HG03520 (cell line): ENCODE measurements around the gene PRR15L.

Experiments
- ATAC-seq: cut with Tn5 transposase; IDR thresholded peaks from one replicate; pipeline ENCODE4 v1.9.1; 2021; ENCODE audit warnings: mild to moderate bottlenecking, moderate library complexity; ENCODE audit not compliant: unreplicated experiment

The PRR15L gene

DNA sequence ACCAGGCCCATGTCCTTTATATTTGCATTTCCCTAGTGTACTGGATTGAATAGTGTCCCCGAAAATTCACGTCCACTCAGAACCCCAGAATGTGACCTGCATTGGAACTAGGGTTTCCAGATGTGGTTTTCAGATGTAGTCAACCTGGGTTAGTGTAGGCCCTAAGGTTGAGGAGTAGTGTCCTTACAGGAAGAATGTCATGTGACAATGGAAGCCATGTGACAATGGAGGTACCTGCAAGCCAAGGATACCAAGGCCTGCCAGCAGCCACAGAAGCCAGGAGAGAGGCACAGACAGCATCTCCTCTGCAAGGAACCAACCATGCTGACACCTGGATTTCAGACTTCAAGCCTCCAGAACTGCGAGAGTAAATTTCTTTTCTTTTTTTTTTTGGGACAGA lies 5.2 kb upstream of the PRR15L start:
- no peak for ATAC-seq

DNA sequence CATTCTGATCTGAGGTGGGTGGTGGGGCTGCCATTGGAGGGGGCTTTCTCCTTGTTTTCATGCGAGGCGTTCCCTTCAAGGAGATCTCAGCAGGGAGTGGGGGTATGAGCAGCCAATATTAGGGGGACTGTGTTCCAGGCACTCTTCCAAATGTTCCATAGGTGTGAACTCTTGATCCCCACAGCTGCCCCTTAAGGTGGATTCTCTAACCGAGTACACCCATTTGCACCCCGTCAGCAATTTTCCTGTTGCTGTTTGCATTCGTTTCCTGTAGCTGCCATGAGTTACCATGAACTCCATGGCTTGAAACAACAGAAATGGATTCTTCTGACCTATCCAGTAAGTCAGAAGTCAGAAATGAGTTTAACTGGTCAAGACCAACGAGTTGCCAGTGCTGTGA lies 3.7 kb upstream of the PRR15L start:
- ATAC-seq: no peak

DNA sequence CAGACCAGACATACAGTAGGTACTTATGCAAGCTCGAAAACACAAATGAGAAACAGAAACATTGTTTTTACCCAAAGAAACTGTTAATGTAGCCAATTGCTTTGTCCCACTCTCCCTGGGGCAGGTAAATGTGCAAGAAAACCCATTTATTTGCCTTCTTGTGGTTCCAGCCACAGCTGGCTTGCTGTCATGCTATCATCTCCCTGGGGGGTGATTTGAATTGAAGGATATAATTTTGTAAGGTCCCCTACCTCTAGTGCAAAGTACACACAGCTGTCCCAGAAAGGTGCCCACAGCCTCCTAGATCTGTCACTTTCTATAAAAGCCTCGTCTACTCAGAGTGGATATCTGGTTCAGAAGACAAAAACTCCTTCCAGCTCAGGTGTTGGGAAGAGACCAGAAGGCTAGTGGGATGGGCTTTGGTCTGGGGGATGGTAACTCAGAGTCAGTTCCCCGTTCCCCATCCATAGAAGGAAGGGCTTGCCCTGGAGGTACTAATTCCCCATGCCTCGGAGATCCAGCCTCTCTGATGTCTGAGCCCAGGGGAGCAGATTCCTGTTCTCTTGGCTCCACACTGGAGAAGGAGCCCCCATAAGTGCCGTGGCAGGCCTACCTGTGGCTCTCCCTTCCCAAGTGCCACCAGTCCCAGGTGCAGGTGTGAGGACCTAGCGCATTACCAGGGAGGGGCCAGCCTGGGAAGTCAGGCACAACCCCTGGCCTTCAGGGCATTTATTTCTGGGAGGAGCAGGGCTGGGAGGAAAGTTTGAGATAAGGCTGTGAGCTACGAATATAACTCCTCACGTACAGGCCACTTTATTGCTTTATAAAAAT lies 2.4 kb upstream of the PRR15L start:
- no peak for ATAC-seq

DNA sequence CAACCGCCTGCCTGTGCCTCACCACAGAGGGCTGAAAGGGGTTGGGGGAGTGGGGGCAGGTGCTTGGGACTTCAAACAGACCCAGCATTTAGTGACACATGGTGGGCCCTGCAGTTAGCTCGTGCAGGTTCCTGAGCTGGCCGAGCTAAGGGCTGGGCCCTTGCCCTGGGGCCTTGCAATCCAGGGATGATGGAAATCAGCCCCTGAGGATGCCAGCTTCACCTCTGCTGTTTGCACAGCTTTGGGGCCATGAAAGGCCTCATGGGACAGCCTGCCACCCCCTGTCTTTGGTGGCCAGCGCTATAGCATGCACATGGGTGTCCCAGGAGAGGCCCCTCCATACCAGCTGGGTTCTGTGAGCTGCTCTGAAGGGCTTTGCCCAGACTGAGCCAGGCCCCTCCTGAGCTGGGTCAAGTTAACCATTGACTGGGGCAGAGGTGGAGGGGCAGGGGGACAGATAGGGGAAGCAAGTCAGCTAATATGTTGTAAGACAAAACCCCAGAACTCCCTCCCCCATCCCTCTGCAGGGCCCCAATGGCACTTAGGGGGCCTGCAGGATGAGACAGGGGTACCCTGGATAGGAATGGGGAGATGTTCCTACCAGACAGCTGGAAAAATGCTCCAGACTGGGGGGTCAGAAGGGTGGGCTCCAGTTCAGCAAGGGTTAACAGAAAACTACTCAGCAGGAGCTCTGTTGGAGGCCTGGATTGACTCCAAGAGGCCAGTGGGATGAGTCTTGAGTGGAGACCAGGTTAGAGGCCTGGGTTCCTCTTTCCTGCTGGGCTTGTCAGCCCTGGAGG lies 692 bp downstream of the PRR15L start:
- no peak for ATAC-seq

DNA sequence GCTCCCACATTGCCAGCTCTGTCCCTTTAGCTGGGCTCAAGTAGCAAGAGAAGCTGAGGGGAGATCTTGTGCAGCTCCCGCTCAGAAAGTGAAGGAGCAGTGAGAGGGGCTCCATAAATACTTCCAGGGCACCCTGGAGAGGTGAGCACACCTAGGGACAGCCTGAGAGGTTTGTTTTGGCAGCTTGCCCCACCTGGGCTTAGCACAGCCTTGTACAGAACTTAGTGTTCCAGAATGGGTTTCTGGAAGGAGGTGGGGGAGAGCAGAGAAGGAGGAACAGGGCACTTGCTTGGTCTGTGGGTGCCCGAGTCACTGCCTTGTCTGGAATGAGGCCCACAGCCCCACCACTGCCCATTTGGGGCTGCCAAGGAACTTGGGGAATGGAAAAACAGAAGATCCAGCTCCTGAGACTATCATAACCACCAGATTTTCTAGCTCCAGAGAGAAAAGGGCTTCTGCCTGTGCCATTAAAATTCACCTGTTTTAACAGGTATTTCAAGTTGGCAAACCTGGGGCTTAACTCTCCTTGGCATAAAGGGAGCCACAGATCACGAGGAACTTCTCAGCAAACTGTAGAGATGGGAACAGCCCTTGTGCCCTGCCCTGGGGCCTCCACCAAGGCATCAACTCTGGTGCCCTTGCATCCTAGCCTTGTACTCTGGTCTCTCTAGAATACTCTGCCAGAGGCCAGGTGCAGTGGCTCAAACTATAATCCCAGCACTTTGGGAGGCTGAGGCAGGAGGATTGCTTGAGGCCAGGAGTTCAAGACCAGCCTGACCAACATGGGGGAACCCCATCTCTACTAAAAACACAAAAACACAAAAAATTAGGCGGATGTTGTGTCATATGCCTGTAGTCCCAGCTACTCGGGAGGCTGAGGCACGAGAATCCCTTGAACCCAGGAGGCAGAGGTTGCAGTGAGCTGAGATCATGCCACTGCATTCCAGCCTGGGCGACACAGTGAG lies 1.9 kb downstream of the PRR15L start:
- no peak for ATAC-seq

DNA sequence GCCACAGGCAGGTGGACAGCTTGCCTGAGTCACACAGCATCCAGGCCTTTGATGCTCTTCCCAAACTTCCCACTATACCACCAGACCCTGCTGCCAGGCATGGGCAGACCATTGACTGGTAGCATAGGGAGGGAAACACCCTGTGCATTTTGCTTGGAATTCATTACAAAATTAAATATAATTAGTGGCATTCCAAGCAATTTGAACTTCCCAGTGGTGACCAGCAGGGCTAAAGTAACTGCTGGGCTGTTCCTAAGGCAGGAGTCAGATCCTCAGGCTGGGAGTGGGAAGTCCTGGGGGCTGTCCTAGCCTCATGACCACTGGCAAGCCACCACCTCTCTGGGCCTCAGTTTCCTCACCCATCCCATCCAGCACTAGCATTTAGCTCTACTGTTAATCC lies 3.8 kb downstream of the PRR15L start:
- no peak for ATAC-seq

DNA sequence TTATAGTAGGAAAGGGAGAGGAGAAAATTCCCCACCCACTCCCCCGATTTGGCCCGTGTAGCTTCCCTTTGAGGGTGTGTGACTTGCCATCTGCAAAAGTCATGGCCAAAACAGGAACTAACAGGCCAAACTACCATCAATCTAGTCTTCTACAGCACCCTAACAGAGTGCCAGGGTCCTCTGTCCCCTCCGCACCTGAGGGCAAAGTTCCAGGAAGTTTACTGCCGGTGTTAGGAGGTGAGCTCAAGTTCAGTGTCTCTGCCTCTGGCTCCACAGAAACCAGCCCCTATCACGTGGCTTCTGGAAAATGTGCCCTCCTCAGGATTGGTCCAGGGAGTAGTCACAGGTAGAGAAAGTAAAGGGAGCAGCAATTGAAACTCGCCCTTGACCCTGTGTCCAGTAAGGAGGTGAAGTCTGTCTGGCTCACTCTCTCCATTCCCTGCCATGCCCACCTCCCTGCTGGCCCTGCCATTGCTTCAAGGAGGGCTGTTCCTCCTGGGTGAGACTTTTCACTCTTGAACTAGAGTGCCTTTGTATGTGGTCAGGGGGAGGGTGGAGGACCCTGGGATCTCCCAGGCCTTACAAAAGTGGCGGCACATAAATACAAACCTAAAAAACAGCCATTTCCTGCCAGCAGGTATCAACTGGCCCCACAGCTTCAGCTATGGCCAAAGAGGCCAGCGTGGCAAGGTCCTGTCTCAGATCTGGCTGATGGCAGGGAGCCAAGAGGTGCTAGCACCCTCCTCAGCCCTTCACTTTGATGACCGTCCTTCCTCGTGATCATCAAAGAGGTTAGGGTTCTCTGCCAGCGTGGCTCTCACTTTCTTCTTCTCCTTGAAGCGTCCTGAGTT lies 5.3 kb downstream of the PRR15L start:
- no peak for ATAC-seq

DNA sequence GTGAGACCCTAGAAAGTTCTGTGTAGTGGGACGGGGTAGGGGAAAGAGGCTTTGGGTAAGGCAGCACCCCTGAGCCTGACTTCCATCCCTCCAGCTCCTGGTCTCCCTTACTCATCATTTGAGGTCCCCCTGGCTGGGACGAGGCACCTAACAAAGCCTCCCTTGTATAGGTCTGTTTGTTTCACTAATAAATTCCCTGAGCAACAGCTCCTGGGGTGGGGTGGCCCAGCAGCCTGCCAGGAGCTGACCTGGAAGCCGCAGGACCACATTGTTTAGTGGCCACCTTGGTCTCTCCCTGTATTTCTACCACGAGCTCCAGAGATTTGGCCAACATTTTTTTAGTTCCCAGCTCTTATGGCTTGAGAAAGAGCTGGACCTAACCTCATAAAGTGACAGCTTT lies 7.2 kb downstream of the PRR15L start:
- ATAC-seq: no peak

DNA sequence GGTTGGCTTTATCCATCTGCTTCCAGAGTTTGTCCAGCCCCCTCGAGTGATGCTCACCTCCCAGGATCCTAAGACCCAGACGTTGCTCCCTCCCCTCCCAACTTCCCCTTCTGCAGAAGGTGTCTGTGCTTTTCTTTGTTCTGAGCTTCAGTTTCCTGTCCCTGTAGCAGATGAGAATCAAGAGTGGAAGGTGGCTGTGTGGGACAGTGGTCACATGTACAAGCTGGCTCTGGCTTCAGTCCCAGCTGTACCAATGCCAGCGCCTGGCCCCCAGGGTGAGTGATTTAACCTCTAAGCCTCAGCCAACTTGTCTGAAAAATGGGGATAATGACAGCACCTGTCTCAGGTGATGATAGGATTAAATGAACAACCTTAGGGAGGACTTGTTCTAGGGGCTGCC lies 7.7 kb downstream of the PRR15L start:
- no peak for ATAC-seq

DNA sequence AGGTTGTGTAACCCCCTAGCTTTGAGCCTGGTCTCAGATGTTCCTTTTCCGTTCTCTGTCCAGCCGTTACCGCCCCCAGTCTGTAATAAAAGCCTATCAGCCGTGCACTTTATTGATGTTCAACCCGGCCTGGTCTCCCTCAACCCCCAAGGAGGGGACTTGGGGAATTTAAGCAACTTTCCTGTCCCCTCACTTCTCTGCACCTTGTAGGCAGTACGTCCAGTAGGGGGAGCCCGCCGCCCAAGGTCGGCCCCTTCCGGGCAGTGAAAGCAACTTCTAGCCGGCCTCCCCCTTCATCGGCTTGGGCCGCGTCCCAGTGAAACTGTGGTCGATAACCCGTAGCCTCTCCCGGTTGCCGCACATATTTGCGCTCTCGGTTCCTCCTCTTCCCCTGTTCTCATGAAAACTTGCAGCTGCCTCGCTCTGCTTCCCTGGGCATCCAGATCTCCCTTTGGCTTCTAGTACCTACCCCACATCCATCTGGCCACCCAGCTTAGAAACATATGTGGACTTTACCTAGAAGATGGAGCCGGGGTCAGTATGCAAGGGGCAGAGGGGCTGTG lies 8.4 kb downstream of the PRR15L start:
- no peak for ATAC-seq

DNA sequence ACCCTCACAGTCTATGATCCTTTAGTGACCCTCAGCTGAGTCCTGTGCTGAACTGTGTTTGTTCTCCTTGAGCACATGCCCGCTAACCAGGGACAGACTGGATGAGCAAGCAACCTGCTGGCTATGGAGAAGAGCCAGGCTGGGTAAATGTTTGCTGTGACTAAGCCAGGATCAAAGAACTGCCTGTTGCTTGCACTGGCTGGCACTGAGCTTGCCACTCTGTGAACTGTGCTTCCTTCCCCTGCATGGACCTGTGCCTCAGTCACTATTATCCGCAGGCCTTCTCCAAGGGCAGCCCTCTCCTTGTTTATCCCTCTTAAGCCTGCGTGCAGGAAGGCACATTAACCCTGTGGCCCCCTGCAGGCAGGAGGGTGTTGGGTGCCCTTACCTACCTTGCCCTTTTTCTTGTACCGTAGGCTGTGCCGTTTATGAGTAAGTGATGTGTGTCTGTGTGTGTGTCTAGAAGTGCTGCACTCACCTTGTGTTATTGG lies 8.9 kb downstream of the PRR15L start:
- no peak for ATAC-seq

DNA sequence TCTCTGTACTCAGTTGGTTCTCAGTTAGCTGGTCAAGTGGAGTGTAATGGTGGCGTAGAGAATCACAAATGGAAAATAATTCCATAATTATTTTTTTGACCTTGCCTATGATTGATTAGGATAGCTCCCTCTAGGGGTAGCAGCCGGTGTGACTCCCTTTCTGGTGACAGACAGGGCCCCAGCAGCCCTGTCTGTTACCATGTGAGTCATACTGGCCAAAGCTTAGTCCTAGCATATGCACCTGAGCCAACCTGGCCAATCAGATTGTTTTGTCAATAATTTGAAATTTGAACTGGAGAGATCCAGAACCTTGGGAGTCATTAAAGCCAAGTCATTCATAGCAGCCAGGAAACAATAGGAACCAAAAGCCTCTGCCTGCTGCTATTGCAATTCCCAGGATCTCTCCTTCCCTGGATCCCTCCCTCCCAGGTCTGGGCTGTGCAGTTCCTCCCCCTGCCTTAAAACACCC lies 10.7 kb downstream of the PRR15L start:
- peak; percentile 60 for ATAC-seq

DNA sequence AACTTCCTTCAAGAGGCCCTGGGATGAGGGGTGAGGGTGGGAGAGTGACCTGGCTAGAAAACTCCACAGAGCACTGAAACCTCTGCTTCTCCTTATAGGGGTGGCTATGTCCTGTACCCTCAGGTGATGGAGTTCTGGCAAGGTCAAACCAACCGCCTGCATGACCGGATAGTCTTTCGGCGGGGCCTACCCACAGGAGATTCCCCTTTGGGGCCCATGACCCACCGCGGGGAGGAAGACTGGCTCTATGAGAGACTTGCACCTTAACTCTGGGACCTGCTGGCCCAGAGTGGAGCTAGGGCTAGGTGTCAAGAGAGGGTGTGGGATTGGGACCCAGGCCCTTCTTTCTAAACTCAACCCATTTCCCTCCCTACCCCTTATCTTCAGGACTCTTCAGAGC lies 11.2 kb downstream of the PRR15L start:
- no peak for ATAC-seq

DNA sequence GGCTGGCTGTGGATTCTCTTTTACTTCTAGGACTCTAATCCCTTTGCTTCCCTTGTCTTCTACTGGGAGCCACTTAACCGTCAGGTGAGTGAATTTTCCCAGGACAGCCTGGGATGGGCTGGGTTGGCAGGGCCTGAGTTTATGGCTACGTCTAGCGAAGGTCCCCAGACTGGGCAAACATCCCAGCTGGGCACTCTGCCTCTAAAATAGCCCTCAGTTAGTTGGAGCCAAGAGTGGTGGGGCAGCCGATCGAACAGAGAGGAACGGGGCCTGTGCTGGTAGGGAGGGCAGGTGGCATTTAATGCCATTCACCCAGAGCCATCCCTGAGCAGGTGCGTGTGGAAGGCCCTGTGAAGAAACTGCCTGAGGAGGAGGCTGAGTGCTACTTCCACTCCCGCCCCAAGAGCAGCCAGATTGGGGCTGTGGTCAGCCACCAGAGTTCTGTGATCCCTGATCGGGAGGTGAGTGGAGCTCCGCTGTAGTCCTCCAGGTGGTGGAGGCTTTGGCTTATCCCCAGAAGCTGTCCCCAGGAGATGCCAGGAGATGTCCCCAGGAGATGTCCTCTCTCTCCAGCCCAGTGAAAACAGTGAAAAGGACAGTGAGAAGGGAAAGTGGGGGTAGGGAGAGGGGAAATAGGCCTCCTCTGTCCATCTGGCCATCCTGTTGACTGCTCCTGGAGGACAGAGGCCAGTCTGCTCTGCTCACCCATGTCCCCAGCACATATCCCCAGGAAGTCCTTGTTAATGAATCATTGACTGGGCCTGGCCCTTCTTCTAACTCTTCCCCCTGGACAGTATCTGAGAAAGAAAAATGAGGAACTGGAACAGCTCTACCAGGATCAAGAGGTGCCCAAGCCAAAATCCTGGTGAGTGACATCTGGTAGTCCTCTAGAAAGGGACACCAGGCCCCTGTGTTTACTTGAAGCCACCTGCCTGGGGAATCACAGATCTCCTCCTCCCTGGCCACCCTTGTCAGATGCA lies 11.9 kb downstream of the PRR15L start:
- ATAC-seq: no peak

DNA sequence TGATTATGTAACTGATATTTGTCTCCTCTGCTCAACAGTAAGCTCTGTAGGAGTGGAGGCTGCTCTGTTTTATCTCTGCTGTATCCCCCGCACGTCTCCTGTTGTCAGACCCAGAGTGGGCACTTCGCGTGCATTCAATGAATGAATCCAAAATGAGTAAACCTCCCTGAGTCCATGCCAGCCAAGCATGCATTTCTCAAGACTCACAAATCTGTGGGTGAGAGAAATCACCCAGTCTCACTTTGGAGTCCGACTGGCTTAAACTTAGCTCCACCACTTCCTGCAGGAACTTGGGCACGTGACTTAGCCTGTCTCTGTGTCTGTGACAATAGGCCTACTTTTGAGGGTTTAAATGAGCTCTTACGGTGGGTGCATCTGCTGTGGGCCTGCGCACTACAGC lies 12.6 kb downstream of the PRR15L start:
- ATAC-seq: no peak

DNA sequence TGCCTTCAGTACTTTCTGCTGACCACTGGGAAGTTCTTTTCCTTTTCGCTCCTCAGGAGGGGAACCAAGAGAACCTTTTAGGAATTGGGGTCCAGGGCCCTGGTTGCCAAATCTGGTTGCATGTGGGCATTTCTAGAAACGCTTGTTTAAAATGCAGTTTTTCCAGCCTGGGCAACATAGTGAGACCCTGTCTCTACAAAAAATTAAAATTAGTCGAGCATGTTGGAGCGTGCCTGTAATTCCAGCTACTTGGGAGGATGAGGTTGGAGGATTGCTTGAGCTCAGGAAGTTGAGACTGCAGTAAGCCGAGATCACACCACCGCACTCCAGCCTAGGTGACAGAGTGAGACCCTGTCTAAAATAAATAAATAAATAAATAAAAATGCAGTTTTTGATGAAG lies 15.1 kb downstream of the PRR15L start:
- no peak for ATAC-seq

DNA sequence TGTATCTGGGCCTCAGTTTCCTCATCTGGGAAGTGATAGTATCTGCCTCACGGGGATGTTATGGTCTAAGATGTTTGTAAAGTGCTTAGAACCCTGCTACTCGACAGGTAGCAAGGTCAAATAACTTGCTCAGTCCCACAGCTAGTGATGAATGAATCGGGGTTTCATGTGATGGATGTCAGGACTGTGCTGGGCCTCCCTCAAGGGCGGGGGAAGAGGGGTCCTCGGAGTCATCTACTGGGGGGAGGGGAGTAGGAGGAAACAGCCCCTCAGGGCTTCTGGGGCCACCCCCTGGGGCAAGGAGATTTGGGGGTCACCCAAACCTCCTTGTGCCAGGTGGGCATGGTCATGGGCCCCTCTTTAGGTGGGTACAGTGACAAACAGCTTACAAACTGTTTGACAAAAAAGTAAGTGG lies 15.6 kb downstream of the PRR15L start:
- ATAC-seq: no peak
